ENCODE measurements around the gene MEGF8. TPM values are rescaled to one million over a fixed set of nuclear protein-coding genes. Genes with fewer than 3 reads are reported as not detected.

Gene MEGF8
- total RNA-seq, 1 experiment from 2014 or later = 22.9 TPM

DNA sequence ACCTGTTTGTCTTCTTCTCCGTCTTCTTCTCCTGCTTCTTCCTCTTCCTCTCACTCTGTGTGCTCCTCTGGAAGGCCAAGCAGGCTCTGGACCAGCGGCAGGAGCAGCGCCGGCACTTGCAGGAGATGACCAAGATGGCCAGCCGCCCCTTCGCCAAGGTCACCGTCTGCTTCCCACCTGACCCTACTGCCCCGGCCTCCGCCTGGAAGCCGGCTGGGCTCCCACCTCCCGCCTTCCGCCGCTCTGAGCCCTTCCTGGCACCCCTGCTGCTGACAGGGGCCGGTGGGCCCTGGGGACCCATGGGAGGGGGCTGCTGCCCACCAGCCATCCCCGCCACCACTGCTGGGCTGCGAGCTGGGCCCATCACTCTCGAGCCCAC is 50.7 kb downstream of the MEGF8 start:
- no peak for DNase-seq (ENCODE audit: low spot score)

DNA sequence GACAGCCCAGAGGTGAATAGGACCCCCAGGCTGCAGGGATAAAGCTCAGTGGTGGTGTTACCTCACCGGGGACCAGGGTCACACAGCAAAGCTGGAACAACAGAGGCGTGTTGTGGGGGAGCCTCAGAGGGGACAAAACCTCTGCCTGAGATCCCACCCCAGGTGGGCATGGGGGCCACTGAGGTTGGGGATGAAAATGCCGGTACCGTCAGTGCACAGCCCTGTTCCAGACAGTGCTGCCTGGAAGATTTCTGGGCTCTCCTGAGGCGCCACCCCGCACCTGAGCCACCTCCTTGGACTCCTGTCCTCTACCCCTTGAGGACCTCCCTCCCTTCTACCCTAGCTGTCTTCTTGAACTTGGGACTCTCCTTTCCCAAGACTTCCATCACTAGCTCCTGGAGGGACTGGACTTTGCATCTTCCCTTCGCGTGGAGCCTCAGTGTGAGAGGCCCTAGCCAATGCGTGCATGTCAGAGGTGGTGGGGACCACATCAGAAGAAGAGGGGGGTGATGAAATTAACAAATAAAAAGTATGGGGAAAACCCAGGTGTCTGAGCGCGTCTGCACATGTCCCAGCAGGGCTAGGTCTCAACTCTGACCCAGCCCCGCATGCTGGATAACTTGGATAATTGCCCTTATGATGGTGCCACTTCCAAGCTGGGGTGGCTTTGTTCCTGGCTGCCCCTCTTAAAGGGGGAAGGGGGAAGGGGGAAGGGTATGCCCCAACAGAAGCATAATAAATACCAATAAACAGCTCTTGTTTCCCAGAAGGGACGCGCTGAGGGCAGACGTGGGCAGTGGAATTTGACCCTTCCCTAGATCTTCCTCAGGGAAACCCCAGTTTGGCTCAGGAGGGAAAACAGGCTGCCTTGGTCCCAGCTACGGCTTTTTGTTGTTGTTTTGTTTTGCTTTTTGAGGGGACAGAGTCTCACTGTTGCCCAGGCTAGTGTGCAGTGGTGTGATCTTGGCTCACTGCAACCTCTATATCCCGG is 53.1 kb downstream of the MEGF8 start:
- DNase-seq (ENCODE audit: low spot score) = no peak

- no peak for DNase-seq (ENCODE audit: low spot score)
Observed at GRCh38 chr19:42380155-42380554, 54.7 kb downstream of the MEGF8 start.

GRCh38 chr19:42386974-42387707 is 61.7 kb downstream of the MEGF8 start:
- peak; percentile 96 for DNase-seq (ENCODE audit: low spot score)

DNA sequence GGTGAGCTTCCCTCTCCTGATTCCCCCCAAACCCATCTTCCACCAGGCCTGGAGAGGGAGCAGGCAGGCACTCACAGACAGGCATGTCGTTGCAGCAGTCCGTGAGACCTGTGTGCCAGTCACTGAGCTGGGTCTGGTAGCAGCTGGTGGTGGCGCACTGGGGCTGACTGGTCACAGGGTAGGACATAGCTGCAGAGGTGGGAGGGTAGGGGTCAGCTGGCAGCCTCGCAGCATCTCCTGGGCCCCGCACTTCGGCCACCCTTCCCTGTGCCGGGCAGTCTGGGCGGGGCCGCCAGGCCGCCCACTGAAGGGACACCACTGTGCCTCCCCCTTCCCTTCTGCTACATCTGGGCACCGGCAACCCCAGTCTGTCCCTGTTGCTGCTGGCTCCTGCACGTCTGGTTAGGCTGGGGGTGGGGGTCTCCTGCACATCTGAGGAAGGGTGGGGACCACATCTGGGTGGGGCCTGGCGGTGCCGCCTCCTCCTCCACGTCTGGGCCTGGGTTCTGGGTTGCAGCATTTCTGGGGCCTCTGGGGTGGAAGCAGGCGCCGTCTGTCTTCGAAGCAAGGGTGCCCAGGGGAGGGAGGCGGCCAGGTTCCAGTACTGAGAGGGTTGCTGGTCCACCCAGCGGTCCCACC is 63.5 kb downstream of the MEGF8 start:
- no peak for DNase-seq (ENCODE audit: low spot score)

GRCh38 chr19:42389899-42390298 is 64.5 kb downstream of the MEGF8 start, which contains the start of gene CNFN:
TSS of gene CNFN (minus strand) at chr19:42390297. CDS start at chr19:42389037, 1,260 bp downstream.
- DNase-seq (ENCODE audit: low spot score) = no peak

DNA sequence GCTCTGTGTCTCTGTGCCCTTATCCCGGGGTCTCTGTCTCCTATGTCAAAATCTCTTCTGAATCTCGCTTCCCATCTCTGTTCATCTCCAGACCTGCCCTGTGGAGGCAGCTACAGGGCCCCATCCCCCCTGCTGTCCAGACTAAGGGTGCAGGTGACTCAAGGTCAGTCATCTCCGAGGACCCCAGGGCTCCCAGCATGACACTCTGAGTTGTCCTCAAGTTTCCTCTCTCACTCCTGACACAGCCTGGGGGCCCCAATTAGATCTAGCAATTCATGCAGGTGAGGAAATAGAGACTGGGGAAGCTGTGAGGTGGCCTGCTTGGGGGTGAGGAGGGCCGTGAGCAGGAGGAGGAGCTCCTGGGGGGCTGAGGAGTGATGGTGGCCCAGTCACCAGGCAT is 66.7 kb downstream of the MEGF8 start:
- no peak for DNase-seq (ENCODE audit: low spot score)

DNA sequence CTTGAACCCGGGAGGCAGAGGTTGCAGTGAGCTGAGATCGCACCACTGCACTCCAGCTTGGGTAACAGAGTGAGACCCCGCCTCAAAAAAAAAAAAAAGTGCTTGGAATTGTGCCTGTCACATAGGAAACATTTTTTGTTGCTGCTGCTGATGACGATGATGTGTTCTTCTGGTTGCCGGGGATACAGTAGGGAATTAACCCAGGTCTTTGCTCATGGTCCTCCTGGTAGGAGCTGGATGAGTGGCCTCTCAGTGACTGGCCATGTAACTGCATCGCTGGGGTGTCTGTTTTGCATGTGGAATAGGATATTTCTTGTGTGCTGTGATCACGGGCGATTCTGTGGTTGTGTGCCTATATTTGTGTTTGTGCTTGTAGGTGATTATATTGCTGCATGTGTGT is 69.3 kb downstream of the MEGF8 start:
- no peak for DNase-seq (ENCODE audit: low spot score)

GRCh38 chr19:42396381-42397262 is 71.2 kb downstream of the MEGF8 start:
- peak; percentile 100 for DNase-seq (ENCODE audit: low spot score)

DNA sequence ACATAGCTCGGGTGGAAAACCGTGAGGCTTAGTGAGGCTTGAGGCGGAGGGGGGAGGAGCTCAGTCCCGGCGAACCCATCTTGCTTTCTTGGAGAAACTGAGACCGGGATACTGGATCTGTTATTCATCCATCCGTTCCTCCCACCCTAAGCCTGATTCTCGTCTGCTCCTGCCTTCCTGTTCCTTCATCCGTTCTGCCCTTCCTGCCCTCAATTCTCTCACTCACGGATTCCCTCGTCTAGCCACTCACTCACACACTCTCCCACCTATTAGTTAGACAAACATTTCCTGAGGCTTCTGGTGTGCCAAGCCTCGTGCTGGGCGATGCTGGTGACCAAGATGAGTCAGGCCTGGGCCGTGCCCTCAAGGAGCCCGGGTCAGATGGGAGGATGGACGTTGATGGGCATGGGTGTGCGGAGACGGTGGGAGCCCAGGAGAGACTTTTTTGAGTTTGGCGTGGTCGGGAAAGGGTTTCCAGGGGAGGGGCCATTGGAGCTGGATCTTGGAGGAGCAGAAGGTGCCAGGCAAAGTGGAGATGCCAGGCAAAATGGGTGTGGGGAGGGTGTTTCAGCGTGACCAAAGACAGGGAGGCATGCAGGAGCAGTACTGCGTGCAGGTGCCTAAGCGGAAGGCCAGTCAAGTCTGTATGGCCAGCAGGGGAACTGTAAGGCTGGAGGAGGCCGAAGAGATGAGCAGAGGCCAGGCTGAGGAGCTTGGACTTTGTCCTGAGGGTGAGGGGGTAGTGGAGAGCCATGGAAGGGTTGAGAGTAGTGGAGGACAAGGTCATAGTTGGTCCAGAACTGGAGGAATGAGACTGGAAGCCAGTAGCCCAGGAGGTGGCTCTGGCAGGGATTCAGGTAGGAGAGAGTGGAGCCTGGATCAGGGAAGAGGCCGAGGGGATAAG is 72.1 kb downstream of the MEGF8 start:
- peak; percentile 22 for DNase-seq (ENCODE audit: low spot score)

GRCh38 chr19:42400404-42400803 is 75.0 kb downstream of the MEGF8 start:
- no peak for DNase-seq (ENCODE audit: low spot score)

GRCh38 chr19:42401365-42402303 is 76.2 kb downstream of the MEGF8 start:
- peak; percentile 94 for DNase-seq (ENCODE audit: low spot score)

DNA sequence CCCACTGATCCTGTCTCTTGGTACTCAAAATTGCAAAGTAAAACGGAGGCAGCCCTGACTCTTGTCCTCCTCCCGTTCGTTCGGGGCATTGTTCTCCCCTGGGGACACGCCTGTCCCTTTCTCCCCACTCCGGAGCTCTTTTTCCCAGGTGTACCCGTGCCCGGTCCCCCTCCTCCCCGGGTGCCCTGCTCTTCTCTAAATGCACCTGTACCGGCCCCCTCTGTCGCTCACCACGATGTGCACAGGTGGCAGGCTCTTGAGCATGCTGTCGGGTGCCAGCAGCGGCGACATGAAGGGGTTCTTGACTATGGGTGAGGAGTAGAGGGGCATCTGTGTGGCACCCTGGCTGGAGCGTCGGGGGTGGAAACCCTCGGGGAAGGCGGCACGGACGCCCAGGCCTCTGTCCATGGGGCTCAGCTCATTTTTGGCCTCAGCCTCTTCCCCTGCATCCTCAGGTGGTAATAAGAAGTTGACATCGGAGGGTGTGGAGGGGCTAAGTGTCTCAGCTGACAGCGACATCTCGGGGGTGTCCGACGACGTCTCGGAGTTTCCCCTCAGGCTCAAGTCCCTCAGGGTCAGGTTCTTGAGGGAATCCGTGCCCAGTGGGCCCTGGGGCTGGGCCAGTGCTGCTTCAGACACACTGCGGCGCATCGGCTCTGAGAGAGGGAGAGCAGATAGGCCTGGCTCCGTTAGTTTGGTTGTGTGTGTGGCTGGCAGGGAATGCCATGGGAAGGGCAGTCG is 77.1 kb downstream of the MEGF8 start:
- DNase-seq (ENCODE audit: low spot score) = peak; percentile 16

- no peak for DNase-seq (ENCODE audit: low spot score)
Observed at GRCh38 chr19:42403586-42403985, 78.2 kb downstream of the MEGF8 start.

DNA sequence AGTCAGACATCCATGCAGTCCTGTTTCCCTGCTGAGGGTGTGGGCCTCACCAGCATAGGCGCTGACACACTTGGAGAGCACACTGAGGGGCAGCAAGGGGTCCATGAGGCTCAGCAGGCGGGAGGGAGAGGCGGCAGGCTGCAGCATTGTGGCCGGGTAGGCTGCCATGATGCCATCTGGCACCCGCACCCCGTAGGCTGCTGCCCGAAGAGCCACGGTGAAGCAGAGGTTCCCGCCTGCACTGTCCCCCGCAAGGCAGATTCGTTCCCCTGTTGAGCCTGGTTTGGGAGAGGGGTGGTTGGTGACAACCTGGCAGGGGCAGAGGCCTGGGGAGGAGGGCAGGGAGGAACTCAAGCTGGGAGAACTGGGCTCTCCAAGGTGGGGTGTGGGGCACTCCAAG is 80.7 kb downstream of the MEGF8 start:
- no peak for DNase-seq (ENCODE audit: low spot score)

- no peak for DNase-seq (ENCODE audit: low spot score)
Observed at GRCh38 chr19:42407085-42407815, 81.8 kb downstream of the MEGF8 start.

- no peak for DNase-seq (ENCODE audit: low spot score)
Observed at GRCh38 chr19:42407816-42408175, 82.4 kb downstream of the MEGF8 start.
